ENCODE measurements around the gene SAFB2. TPM values are rescaled to one million over a fixed set of nuclear protein-coding genes. Genes with fewer than 3 reads are reported as not detected.

Gene SAFB2
- polyA plus RNA-seq, 12 donors: 32.9 to 72.7 (median 45.3) TPM; not detected in 1

DNA sequence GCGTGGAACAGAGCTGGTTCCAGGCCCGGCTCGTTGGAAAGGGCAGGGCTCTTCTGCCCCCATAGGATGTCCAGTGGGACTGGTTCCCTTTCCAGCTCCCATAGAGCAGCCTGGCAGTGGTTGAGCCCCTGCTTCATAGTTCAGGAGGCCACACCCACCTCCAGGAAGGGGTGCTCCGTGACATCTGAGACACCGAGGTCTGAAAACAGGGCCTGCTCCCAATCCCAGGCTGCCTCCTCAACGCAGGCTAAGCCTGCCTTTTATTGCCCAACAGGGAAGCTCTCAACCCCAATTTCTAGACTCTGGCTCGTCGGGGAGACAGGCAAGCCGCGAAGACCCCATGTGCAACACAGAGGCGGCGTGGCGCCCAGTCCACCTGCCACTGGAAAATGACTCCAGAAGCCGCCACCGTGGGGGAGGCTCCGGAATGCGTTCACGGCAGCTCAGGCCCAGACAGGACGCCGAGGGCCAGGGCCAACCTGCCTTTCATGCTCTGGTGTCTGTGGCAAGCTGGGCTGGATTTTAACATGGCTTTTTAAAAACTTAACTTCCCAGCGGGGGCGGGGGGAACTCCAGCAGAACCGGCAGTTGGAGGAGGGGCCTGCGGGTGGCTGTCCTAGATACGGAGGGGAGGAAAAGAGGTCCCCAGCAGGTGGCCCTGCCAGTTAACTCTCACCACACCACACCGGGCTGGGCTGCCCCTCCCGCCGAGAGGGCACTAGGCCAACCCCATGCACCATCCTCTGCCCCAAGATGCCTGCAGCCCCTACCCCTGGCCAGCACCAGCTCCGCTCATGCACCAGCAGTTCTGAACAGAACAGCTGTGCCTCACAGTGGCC lies 36.9 kb downstream of the SAFB2 start:
- no peak for DNase-seq

DNA sequence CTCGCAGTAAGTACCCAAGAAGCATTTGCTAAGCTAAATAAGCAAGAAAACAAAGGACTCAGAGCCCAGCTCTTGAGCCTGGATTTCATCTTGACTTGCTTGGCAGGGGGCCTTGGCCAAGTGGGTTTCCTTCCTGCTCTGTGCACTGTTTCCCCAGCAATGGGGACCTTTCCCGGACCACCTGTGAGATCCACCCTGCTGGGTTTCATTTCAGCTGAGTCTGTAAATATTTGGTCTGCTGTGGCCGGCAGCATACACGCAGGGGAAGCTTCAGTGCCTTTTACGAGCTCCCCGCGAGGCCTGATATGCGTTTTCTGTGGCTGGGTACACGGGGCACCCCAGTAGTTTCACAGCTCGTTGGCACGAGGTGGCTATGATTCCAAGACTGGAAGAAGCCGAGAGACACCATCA lies 42.4 kb downstream of the SAFB2 start:
- no peak for DNase-seq

DNA sequence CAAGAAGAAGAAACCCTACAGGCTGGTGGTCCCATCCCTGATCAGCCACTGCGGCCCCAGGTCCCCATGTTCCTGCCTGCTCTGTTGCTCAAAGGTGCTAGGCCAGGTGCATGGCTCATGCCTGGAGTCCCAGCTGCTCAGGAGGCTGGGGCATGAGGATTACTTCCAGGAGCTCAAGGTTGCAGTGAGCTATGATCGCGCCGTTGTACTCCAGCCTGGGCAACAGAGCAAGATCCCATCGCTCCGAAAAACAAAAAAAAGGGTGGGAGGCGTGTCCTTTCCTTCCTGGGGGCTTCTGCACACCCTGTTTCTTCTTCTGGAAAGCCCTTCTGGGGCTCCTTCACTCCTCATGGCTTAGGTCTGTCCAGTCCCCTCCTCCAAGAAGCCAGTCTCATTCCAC lies 42.9 kb downstream of the SAFB2 start:
- no peak for DNase-seq

DNA sequence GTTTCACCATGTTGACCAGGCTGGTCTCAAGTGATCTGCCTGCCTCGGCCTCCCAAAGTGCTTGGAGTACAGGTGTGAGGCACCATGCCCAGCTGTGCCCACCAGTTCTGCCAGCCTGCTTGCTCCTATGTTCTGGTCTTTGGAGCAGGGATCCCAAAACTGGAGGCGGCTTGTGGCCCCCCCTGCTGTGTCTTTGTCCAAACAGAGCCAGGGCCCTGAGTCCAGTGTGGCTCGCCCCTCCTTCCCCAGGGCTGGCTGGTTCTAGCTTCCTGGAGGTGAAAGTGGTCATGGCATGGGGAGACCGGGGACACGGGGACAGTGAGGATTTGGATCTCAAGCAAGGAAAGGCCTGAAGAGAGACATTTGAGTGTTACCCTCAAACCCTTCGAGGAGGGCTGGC lies 43.3 kb downstream of the SAFB2 start:
- DNase-seq: no peak

DNA sequence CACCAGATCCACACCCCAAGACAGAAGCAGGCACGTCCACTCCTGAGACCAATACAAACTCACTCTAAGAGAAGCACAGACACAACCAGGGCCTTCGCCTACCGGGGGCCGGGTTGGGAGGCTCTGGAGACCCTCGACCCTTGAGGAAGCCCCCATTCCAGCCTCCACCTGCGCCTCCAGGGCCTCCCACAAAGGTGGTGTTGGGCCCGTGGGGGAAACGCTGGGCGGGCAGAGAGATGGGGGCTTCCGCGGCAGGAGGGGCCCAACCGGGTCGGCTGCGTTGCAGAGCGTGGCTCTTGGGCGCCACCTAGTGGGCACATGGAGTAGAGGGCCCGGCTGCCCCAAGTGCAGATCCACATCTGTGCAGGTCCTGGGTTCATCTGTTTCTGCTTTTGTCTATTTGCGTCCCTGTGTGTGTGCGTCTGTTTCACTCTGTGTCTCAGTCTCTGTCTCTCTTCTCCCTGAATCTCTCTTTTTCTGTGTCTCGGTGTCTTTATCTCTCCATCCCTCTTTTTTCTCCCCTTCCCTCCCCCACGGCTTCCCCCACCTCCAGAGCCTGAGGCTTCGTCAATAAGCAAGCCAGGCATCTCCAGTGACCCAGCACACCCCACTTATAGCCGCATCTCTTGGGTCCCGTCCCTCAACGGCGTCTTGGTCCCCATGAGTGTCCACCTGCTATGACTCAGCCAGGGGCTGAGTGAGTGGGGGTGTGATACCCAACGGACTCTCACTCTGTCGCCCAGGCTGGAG lies 44.3 kb downstream of the SAFB2 start:
- peak; percentile 75 for DNase-seq

DNA sequence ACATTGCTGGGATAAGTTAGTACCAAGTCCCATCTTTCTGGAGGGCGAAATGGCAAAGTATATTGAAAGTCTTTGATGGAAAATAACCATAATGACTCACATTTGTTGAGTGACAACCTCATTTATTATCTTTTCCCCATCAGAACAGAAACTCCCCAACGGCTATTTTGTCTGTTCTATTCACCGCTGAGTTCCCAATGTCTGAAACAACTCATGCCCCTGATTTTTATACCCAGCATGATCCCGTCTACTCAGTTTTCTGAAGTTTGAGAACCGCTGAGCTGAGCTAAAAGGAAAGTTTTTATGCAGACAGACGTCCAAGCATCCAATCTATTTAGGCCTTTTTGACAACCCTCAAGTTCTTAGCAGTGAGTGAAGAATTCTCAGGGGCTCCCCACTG lies 47.0 kb downstream of the SAFB2 start:
- no peak for DNase-seq

DNA sequence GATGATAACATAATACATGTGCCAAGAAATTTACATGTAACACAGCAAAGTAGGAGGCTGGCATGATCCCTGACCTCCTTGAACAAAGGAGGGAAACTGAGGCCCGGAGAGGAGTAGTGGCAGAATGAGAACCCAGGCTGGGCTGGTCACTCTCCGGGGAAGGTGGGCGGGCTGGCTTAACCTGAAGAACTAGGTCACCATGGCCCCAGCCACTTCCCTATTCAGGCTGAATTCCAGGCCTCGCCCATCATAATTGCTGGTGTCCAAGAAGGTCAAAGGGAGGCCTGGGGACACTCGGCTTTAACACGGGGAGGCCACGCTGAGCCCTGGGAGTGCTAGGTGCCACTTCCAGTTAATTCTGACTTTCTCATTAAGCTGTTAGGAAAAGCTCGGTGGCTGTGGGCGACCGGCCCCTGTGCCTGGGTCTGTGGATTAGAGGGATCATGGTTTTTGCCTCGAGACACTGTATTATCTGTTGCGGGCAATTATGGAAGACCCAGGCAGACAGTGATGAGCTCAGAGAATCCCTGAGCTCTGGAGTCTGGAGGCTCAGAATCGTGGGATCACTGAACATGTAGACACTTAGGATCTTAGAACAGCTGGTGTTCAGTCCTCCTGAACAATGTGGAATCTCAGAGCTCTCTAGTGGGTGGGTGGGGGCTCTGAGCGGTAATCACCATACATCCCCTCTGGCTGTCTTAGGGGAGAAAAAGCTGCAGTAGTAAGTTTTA lies 49.9 kb downstream of the SAFB2 start:
- DNase-seq: no peak

DNA sequence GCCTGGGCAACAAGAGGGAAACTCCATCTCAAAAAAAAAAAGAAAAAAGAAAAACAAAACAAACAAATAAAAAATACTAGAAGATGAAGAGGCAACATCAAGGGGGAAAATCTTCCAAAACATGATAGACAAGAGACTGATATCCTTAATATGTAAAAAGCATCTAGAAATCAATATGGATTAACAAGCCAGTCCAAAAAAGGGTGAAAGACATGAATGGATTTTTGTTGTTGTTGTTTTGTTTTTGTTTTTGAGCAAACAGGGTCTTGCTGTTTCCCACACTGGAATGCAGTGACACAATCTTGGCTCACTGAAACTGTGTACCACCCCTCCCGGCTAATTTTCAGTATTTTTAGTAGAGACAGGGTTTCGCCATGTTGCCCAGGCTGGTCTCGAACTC lies 50.8 kb downstream of the SAFB2 start:
- DNase-seq: no peak

DNA sequence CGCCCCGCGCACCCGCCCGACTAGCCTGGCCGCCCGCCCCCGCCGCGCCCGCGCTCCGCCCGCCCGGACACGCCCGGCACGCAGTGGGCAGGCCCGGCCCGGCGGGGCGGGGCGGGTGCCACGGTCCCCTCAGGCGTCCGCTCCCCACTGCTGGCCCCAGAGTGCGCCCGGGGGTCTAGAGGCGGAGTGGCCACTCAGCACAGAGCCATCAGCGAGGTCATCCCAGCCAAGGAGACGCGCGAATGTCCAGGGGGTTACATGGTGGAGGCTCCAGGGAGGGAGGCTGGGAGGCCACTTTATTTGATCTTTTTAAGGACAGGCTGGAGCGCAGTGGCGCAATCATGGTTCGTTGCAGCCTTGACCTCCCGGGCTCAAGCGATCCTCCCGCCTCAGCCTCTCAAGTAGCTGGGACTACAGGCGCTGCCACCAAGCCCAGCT lies 54.6 kb downstream of the SAFB2 start:
- DNase-seq: no peak

DNA sequence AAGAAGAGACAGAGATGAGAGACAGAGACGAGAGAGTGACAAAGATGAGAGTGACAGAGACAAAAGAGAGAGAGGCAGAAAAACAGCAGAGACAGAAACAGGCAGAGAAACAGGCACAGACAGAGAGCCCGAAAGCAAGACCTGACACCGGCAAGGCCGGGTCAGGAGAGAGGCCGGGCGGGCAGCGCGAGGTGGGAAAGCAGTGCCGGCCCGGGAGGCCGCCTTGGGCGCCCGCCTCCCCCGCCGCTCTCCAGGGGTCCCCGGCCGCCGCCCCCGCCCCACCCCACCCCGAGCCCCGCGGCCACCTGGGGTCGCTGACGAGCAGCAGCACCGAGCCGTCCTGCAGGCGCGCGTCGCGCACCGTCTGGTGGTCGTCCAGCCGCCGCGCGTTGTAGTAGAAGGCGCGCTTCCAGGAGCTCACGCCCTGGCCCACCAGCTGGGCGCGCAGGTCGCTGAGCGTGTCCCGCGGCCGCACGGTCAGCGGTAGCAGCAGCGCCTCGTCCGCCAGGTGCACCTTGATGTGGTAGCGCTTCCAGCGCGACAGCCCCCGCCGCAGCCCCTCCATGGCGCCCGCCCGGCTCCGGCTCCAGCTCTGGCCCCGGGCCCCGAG lies 55.1 kb downstream of the SAFB2 start, which contains the start of gene TINCR:
TINCR (minus strand) TSS at position 594 of the 610 bp plus-strand sequence.
- DNase-seq: no peak

DNA sequence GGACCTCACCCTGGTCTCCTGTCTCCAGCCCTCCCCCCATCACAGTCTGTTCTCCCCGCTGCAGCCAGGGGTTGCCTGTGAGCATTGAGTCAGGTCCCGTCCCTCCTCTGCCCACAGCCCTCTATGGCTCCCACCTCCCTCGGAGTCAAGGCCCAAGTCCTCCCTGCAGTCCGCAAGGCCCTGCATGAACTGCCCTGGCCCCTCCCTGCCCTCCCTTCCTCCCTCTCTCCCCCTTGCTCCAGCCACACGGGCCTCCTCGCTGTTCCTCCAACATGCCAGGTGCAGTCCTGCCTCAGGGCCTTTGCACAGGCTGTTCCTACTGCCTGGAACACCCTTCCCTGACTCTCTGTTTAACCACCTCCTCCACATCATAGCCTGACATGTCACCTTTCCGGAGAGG lies 57.6 kb downstream of the SAFB2 start:
- DNase-seq: no peak

DNA sequence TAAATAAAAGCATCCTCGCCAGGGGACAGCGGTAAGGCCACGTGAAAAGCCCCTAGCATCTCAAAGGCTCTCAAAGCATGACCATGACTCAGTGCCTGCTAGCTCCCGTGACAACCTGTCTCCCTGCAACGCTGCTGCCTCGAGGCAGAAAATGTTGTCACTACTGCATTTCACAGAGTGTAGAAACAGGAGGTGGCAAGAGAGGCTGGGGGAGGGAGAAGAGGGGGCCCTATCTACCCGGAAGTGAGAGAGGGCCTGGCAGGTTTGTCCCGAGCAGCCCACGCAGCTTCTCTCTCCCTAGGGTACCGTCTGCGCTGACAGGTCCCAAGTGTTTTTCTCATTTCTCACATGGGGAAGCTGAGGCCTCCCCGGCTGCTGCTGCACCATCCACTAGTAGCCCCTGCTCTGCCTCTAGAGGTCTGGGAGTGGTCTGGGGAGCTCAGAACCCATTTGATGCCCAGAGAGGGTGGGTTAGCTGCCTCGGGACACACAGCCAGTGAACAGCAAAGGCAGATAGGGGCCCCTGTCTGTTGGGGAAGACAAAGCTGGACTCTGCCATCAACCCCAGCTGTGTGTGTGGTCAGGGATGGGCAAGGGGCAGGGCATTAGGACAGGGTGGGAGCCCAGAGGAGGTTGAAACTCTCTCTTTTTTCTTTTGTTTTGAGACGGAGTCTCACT lies 58.5 kb downstream of the SAFB2 start:
- DNase-seq: no peak

DNA sequence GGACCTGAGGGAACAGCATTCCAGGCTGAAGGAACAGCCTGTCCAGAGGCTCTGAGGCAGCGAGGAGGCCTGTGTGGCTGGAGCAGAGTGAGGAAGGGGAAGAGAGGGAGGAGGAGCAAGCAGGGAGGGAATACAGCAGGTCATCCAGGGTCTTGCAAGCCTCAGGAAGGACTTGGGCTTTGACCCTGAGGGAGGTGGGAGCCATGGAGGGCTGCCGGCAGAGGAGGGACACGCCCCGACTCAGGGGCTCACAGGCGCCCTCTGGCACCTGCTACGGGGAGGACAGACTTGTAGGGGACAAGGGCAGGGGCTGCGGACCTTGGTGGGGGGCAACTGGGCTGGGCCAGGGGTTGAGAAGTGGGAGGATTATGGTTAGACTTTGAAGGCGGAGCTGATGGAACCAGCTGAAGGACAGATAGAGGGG lies 59.6 kb downstream of the SAFB2 start:
- no peak for DNase-seq

DNA sequence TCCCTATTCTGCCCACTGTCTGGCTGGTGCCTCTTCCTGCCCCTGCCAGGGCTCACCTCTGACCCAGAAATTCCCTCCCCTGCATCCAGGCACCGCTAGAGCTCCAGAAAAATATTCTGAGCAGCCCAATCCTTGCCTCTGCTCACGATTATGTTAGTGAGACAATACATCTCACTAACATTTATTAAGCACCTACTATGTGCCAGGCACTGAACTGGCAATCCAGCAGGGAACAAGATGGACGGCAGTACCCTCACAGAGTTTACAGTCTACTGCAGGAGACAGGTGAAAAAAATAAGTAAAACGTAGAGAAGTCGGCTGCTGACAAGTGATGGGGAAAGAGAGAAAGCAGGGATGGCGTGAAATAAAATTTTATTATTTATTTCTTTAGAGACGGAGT lies 60.3 kb downstream of the SAFB2 start:
- DNase-seq: no peak

DNA sequence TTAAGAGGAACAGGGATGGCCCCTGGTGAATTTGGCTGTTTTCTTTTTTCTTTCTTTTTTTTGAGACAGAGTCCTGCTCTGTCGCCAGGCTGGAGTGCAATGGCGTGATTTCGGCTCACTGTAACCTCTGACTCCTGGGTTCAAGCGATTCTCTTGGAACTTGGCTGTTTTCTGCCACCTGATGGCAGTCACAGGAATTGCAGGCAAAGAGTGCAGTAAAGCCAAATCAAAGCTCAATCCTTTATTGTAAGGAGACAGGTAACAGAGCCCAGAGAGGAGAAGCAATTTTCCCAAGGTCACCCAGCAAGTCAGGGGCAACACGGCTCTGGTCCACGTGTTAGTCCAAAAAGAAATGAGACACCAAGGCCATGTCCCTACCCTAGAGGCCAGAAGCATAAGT lies 61.0 kb downstream of the SAFB2 start:
- DNase-seq: no peak

DNA sequence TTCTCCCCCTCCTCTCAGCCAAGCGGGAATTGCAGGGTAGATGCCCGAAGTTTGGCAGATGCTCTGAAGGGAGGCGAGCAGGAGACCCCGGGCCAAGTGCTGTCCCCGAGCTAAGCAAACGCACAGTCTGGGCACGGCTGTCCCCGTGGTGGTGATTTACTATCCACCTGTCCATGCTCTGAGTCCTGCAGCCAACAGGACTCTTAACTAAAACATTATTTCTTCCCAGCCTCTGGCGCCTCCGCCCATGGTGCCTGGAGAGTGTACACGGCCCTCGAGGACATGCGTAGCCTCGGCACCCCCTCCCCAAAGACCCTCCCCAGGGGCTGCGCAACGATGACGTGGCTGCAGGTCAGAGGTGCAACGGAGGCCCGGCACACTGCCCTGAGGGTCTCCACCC lies 62.4 kb downstream of the SAFB2 start:
- no peak for DNase-seq

DNA sequence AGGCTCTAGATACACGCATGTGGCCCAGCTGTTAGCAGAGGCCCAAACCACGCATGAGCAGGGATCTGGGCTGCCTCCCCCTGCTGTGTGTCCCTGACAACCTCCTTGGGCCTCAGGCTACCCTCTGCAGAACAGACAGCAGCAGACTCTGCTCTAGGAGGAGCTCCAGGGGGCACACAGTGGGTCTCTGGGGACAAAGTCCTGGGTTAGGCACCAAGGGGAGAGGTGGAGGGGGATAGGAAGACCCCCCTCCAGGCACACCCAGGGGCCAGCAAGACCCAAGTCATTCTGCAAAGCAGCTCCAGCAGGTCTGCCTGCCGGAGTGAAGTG lies 62.8 kb downstream of the SAFB2 start:
- no peak for DNase-seq

DNA sequence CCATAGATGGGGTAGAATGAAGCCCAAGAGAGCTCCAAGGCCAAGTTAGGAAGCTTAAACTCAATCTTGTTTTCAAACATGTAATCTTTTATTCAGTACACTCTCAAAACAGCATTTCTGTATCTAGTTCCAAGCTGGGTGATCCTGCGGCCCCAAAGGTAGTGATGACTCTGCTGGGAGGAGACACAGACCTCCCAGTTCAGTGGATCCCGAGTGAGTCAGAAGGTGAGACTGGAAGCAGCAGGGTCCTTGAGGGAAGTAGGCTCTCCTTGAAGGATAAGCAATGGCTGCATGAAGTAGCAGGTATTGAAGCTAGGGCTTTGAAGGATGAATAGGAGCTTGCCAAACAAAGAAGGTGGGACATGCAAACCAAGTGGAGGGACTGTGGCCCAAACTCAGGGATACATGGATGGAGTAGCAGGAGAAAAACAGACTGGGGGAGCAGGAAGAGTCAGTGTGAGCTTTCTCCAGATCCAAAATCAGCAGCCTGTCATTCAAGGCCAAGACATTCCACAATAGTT lies 64.4 kb downstream of the SAFB2 start:
- no peak for DNase-seq

DNA sequence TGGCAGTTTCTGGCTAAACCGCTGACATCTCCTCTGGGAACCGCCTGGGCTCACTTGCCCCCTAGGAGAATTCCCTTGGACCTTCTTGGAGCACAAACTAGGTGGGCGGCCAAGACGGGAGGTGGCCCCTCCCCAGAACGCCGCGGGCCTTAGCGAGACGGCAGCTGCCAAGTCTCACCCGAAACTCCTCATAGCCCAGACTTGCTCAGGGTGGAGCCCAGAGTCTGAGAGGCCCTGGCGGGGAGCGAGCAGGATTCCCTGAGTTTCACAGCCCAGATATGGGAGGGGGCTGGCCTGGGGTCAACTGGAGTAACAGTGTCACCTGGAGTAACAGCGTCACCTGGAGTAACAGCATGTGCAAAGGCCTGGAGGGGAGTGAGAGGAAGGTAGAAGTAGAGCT lies 64.9 kb downstream of the SAFB2 start:
- no peak for DNase-seq

DNA sequence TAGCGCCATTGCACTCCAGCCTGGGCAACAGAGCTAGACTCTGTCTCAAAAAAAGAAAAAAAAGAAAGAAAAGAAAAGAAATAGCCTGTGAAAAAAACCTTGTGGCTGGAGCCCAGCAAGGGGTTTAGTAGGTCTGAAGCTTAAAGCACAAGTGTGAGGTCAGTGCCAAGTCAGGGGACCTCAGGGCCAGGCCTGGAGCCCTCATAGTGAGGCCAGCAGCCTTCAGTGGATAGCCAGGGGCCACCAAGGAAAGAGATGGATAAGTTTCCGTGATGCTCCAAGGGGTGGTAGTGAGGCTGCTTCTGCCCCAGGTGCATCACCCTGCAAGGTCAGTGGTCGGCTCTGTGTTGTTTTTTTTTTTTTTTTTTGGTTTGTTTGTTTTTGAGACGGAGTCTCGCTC lies 67.7 kb downstream of the SAFB2 start:
- no peak for DNase-seq

DNA sequence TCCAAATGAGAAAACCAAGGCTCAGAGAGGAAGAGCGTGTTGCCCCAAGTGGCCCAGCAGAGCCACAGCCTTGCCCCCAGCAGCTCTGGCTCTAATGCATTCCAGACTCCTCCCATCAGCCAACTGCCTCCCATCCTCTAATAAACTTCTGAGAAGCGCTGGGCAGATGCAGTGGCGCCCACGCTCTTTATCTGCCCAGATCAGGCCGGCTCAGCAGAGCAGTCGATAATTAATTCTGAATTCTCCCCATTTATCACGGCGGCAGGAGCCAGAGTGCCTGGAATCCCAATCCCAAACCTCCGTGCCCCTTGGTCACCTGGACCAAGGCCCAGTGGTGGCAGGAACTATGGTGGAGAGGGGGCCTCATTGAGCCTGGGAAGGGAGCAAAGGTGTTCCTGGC lies 68.7 kb downstream of the SAFB2 start:
- DNase-seq: no peak
